Astrocyte (in vitro differentiated cells and primary cell): ENCODE measurements around the gene PICALM.

Source experiments
- EZH2 ChIP-seq: IDR thresholded peaks from 2 replicates; pipeline ENCODE4 v1.6.1; 2012; ENCODE audit warnings: mild to moderate bottlenecking, low read length, inconsistent platforms; ENCODE audit not compliant: insufficient read depth
- TF ChIP-seq, protein P1 (sequence below): IDR thresholded peaks from 2 replicates; pipeline ENCODE4 v1.5.1; 2011; ENCODE audit warnings: low read depth, mild to moderate bottlenecking, inconsistent platforms, low read length, moderate library complexity; ENCODE audit not compliant: insufficient read depth

DNA sequence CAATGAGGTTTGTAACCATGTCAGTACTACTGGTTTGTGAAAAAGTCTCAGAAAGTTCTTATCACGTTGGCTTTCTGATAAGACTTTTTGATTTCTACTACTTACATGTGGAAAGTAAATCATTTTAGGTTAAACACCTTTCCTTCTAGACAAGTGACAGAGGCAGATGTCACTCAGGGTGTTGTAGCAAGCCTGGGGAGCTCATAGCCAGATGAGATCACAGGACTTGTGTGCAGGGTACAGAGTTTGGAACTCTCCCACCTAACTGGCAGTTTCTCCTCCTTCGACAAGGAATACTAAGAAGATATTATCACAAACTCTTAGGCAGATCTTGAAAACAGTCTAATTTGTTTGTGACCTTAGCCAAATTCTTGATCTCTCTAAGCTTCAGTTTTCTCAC lies 49.4 kb upstream of the PICALM start:
- no peak for TF ChIP-seq EZH2
- TF ChIP-seq, protein P1, sequence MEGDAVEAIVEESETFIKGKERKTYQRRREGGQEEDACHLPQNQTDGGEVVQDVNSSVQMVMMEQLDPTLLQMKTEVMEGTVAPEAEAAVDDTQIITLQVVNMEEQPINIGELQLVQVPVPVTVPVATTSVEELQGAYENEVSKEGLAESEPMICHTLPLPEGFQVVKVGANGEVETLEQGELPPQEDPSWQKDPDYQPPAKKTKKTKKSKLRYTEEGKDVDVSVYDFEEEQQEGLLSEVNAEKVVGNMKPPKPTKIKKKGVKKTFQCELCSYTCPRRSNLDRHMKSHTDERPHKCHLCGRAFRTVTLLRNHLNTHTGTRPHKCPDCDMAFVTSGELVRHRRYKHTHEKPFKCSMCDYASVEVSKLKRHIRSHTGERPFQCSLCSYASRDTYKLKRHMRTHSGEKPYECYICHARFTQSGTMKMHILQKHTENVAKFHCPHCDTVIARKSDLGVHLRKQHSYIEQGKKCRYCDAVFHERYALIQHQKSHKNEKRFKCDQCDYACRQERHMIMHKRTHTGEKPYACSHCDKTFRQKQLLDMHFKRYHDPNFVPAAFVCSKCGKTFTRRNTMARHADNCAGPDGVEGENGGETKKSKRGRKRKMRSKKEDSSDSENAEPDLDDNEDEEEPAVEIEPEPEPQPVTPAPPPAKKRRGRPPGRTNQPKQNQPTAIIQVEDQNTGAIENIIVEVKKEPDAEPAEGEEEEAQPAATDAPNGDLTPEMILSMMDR, result no peak
